Stimulated activated CD8-positive, alpha-beta memory T cell treated with anti-CD3 and anti-CD28 coated beads, Interleukin-12 subunit alpha, Interleukin-12 subunit beta, amount 100 ng/mL, for 1 hour (primary cell): Measurements from ENCODE around the gene TSPEAR.

ENCODE experiments used
- DNase-seq: peaks from one replicate; pipeline ENCODE4 v3.0.0-alpha.2; 2020; ENCODE audit warnings: low read depth

The TSPEAR gene

GRCh38 chr21:44547656-44548331, 163.6 kb downstream of the TSPEAR start:
- DNase-seq, result no peak

- DNase-seq, result no peak
Observed at GRCh38 chr21:44544566-44544965, 166.8 kb downstream of the TSPEAR start.

GRCh38 chr21:44542716-44543115, 168.7 kb downstream of the TSPEAR start:
- DNase-seq, result no peak

GRCh38 chr21:44540741-44541288, 170.6 kb downstream of the TSPEAR start:
- DNase-seq, result no peak

GRCh38 chr21:44539991-44540666, 171.2 kb downstream of the TSPEAR start, which contains the start of gene KRTAP10-1:
Gene KRTAP10-1 (minus strand): TSS chr21:44540195. CDS start chr21:44540150, 45 bp downstream.
- no peak for DNase-seq

- DNase-seq, result no peak
Observed at GRCh38 chr21:44539046-44539445, 172.3 kb downstream of the TSPEAR start.

- no peak for DNase-seq
Observed at GRCh38 chr21:44537930-44538911, 173.2 kb downstream of the TSPEAR start.

GRCh38 chr21:44535963-44536362, 175.4 kb downstream of the TSPEAR start:
- no peak for DNase-seq

DNA sequence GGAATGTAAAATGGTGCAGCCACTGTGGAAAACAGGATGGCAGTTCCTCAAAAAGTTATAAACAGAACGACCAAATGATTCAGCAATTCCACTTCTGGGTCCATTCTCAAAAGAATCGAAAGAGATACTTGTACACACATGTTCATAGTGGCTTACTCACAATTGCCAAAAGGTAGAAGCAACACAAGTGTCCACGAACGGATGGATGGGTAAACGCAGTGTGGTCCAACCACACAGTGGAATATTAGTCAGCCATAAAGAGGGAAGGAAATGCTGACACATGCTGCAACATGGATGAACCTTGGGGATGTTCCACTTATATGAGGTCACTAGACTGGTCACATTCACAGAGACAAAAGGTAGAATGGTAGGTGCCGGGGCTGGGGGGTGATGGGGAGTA, 176.7 kb downstream of the TSPEAR start:
- no peak for DNase-seq

GRCh38 chr21:44533891-44534627, 177.3 kb downstream of the TSPEAR start:
- no peak for DNase-seq

DNA sequence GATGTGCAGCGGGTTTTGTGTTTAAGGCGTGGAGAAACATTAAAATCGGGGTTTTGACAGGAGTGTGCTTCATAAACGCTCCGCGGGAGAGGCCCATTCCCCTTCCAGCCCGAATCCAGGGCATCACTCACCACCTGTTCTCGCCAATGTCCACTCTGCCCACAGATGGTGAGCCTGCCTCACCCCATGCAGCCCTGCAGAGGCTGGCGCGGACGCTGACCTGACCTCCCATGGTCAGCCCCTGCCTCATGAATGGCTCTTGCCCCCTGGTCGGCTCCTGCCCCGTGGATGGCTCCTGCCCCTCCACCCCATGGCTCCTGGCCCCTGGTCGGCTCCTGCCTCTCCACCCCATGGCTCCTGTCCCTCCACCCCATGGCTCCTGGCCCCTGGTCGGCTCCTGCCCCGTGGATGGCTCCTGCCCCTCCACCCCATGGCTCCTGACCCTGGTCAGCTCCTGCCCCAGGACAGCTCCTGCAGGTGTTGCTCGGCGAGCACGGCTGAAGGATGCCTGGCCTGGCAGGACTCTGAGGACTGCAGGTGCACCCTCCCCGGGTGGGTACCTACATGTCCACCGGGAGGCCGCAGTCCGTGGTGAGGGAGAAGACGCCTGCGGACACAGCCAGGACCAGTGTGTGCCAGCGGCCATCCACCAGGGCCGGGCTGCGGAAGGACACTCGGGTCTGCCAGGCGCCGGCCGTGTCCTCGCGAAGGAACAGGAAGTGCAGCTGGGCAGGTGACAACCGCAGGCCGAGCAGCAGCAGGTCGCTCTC, 178.1 kb downstream of the TSPEAR start:
- DNase-seq, result no peak

DNA sequence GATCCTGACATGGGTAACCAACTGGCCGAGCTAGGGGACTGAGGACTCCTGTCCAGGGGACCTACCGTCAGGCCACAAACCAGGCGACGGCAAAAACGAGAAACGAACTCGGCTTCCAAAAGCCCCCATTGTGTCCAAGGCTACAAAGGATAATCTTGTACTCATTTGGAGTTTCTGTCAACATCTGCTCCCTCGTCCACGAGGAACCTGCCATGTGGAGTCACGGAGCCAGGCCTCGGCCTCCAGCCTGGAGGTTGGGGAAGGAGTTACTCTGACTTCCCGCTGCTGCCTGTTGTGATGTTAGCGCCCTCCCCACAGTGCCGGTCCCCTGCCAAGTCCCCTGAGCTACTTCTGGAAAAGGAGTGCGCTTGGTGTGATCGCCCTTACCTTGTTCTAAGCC, 178.7 kb downstream of the TSPEAR start:
- no peak for DNase-seq

GRCh38 chr21:44531606-44532564, 179.5 kb downstream of the TSPEAR start:
- no peak for DNase-seq

DNA sequence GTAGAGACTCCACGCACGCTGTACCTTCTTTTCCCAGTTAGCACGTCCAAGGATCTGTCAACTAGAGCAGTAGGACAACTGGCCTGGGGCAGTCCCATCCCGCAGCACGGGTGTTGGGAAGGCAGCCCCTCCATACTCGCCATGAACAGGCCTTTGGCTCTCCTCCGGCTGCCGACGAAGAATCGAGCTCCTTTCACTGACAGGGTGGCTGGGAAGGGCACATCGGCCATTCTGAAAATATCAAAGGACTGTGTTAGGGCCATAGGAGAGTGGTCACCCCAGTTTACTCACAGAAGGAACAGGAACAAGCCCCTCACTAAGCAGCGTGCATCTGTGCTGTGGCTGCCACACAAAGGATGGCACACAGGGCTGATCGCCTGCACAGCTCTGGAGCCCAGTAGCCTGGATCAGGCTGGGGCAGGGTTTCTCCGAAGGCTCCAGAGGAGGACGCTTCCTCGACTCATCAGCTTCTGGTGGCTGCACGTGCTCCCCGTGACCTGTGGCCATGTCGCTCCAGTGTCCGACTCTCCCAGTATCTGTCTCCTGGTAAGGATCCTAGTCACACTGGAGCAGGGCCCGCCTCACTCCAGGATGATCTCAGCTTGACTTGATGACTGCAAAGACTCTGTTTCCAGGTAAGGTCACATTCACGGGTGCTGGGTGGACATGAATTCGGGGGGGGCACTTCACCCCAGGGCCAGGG, 180.3 kb downstream of the TSPEAR start:
- DNase-seq, result no peak

DNA sequence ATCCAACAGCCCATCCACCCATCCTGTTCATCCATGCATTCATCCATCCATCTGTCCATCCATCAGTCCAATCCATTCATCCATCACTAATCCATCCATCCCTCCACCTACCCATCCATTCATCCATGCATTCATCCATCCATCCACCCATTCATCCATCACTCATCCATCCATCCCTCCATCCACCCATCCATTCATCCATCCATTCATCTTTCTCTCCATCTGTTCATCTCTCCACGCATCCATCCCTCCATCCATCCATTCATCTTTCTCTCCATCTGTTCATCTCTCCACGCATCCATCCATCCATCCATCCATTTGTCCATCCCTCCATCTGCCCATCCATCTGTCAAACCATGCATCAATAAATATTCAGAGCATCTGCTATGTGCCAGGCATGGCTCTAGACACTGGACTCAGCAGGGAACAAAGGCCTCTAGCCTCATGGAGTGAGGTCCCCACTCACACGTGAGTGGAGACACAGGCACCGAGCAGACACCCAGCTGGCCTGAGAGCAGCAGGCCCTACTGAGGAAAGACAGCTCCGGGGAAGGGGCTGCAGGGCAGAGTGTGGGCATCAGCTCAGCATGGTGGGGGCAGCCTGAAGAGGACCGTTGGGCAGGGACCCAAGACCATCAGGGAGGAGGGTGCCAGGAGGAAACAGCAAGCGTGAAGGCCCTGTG, 181.0 kb downstream of the TSPEAR start:
- no peak for DNase-seq

- DNase-seq, result no peak
Observed at GRCh38 chr21:44529503-44530125, 181.8 kb downstream of the TSPEAR start.

GRCh38 chr21:44529011-44529421, 182.4 kb downstream of the TSPEAR start:
- DNase-seq, result no peak

DNA sequence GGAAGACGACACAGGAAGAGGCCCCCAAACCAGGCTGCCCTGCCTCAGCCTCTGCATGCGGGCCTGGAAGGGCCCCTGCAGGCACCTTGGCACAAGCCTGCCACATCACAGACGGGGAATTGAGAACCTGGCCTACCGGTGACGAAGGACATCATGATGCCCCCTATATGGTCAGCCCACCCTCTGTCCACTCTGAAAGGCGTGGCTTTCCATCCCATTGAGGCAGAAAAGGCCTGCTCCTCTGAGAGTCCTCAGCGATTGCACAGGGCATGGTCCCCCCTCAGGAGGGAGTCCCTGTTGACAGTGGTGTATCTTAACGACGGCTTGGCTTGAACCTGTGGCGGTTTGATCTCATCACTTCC, 182.8 kb downstream of the TSPEAR start:
- no peak for DNase-seq
